Left renal pelvis (tissue), 4 donors: ENCODE data around the gene CEP83. TPM values are rescaled to one million over a fixed set of nuclear protein-coding genes. Genes with fewer than 3 reads are reported as not detected.
"Not testable (repeated sequence)": the region's sequence is repeated elsewhere in the genome, so short reads cannot be mapped to it uniquely, and the experiment has no call there.

Source experiments
- DNase-seq, 4 donors: peaks; one replicate each; pipeline ENCODE4 v3.0.0-alpha.2; 2013; ENCODE audit warnings: low read depth in 4 of 4, low spot score in 3 of 4
- polyA plus RNA-seq, 4 donors: library from polyadenylated mRNA; unstranded; fragments of 120-200 nt; gene quantifications; one replicate each; pipeline ENCODE4 v1.2.1, GENCODE V29; 2013; ENCODE audit not compliant: insufficient read length in 4 of 4

Gene CEP83
- polyA plus RNA-seq, 4 donors = 27.4 to 41.1 (median 35.0) TPM

- DNase-seq = no peak
Observed at GRCh38 chr12:94434171-94434570, 25.5 kb downstream of the CEP83 start.

- DNase-seq = no peak
Observed at GRCh38 chr12:94433744-94434143, 25.9 kb downstream of the CEP83 start.

GRCh38 chr12:94430304-94430703 is 29.4 kb downstream of the CEP83 start:
- no peak for DNase-seq

- DNase-seq = no peak
Observed at GRCh38 chr12:94429633-94430032, 30.0 kb downstream of the CEP83 start.

GRCh38 chr12:94429191-94429590 is 30.5 kb downstream of the CEP83 start:
- DNase-seq = no peak

GRCh38 chr12:94427501-94428381 is 31.9 kb downstream of the CEP83 start:
- DNase-seq = peak in 3 of 4 donors; percentile 10 to 29 (median 24)

GRCh38 chr12:94426049-94426448 is 33.6 kb downstream of the CEP83 start:
- no peak for DNase-seq

- DNase-seq = not testable (repeated sequence)
Observed at GRCh38 chr12:94424830-94425229, 34.8 kb downstream of the CEP83 start.

- no peak for DNase-seq
Observed at GRCh38 chr12:94421868-94422740, 37.6 kb downstream of the CEP83 start.

- no peak for DNase-seq
Observed at GRCh38 chr12:94418517-94418916, 41.1 kb downstream of the CEP83 start.

GRCh38 chr12:94416613-94417012 is 43.1 kb downstream of the CEP83 start:
- no peak for DNase-seq

- DNase-seq = no peak
Observed at GRCh38 chr12:94415066-94415465, 44.6 kb downstream of the CEP83 start.

- no peak for DNase-seq
Observed at GRCh38 chr12:94405413-94406116, 54.1 kb downstream of the CEP83 start.

GRCh38 chr12:94404854-94405253 is 54.8 kb downstream of the CEP83 start:
- DNase-seq = no peak

GRCh38 chr12:94401326-94401725 is 58.3 kb downstream of the CEP83 start:
- no peak for DNase-seq

GRCh38 chr12:94398685-94399084 is 61.0 kb downstream of the CEP83 start:
- not testable (repeated sequence) for DNase-seq

GRCh38 chr12:94397401-94397800 is 62.3 kb downstream of the CEP83 start:
- DNase-seq = no peak

- not testable (repeated sequence) for DNase-seq
Observed at GRCh38 chr12:94396014-94396413, 63.7 kb downstream of the CEP83 start.

- DNase-seq = no peak
Observed at GRCh38 chr12:94390130-94390485, 69.6 kb downstream of the CEP83 start.

GRCh38 chr12:94389482-94390129 is 70.1 kb downstream of the CEP83 start:
- not testable (repeated sequence) for DNase-seq
